CD4-positive, alpha-beta T cell treated with Interleukin-6 at 100 ng/mL for 8 hours (primary cell): Measurements from ENCODE around the gene ASCL2.
"Not testable (repeated sequence)": the region's sequence is repeated elsewhere in the genome, so short reads cannot be mapped to it uniquely, and the experiment has no call there.

Experiments used
- DNase-seq: peaks from one replicate; pipeline ENCODE4 v3.0.0-alpha.2; 2020; ENCODE audit warnings: mixed read lengths, low spot score

ASCL2 gene

DNA sequence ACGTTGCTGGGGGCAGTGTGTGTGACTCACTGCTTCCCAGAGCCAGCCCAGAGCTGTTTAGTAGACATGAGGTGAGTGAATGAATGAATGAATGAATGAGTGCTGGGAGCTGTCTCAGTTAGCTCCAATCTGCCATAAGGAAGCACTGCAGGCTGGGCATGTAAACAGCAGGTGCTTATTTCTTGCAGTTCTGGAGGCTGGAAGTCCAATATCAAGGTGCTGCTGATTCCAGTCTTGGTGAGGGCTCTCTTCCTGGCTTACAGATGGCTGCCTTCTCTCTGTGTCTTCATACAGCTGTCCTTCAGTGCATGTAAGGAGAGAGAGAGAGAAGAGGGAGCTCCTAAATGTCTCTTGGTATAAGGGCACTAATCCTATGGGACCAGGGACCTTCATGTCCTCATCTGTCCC is 27.2 kb upstream of the ASCL2 start:
- DNase-seq = no peak

DNA sequence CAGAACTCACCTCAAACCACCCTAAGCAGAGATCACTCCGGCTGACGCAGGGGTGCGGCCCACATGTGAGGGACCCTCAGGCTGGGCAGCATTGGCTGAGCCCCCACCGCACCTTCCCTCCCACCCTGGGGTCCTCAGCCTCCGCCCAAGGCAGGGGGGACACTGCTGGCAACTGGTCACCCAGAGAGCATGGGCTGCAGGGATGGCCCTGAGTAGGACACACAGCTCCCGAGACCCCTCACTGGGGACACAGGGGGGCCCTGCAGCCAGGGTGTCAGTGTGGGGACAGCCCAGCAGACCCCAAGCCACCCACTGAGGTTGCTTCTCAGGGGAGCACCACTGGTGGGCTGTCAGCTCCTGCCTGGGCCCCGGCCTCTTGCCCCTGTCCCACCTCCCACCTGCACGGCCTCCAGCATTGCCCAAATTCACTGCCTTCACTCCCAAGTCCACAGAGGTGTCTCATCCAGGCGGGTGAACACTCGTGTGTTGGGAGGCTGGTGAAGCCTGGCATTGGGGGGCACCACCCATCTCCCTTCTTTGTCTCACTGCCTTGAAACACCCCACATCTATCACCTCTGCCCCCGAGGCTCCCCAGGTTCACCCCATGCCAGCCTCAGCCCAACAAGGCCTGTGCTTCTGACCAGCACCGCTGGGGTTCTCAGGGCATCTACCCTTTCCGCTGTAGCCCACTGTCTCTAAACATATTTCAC is 26.7 kb upstream of the ASCL2 start:
- DNase-seq = no peak

DNA sequence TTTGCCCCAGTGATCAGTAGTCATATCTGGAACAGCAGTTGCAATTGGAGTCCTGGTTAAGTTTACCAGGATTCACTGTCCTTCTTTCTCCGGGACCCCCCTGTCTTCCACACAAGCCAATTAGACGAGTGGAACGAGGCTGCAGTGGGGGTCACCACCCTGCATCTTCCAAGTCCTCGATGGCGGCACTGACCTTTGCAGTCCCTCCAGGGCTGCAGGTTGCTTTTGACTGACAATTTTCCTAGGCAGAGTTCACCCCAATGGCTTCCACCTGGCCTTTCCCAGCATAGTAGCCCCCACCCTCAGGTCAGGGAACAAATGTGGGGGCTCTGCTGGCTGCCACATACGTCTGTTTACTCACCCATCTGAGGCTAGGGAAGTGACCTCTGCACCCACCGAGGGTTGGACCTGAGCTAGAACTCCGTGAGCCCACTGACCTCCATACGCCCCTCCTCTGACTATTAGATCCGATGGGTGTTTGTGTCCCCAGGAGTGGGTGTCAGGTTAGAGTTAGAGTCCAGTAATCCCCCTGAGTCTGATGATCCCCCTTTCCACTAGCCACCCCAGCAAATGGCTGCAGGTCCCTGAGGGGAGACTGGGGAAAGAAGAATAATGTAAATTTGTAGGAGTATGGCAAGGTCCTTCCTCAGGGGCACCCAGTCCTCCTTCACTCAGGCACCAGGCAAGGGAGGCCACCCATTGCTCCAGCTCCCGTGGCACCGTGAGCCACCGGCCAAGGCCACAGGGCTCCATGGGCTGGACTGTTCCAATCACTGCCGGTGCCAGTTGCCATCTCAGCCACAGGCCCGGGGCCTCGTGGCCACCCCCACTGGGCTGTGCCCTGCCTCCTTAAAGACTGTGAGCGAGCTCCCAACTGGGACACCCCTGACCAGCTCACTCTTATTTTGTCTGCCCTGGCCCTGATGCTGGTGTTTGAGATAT is 25.9 kb upstream of the ASCL2 start:
- no peak for DNase-seq

DNA sequence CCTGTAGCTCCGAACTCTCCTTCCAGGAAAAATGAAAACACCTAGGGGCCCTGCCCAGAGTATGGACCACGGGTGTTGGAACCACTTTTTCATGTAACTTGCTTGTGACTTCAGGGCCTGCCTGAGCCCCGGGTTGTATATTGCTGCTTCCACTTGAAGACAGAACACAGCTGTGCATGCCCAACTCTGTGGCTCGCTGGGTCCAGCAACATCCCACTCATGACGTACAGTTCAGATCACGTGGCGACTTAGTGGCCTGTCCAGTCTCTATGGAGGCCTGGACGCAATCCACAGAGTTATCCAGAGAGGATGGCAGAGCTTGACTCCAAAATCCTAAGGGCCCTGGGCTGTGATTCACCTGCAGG is 24.5 kb upstream of the ASCL2 start:
- no peak for DNase-seq

DNA sequence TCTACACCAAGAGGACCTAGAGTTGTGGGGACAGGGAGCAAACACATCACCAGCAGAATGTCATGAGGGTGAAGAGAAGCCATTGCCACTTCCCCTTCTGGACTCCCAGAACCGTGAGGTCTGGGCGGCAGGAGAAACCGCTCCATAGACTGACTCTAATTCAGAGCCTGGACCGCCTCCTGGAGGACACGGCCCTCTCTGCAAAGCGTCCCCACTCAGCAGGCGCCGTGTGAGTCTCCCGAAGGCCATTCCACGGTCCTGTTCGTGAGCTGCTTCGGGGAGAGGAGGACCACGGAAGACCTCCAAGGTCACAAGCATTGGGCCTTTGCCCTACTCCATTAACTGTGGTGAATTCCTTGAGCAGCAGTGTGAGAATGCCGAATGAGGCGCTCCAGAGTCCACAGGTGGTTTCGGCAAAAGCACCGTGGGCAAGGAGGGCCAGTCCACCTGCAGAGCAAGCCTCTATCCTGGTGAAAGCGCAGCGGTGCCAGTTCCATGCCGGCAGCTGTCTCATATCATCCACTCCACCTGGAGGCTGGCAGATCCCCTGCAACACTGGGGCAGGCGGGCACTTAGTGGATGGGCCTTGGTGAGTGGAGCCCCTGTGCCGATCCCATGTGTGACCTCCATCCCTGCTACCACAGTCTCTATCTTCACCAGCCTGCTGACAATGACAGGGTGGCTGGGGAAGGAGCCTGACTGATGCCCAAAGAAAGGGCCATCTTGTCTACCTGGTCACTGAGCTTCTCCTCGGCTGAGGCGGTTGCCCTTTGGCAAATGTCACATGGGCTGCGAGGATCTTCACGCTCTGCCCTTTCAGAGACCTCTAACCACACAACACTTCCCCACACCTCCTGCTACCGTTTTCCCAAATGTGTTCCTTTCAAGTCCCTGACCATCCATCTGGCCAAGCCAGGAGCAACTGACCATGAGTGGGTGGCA is 23.9 kb upstream of the ASCL2 start:
- DNase-seq = no peak

DNA sequence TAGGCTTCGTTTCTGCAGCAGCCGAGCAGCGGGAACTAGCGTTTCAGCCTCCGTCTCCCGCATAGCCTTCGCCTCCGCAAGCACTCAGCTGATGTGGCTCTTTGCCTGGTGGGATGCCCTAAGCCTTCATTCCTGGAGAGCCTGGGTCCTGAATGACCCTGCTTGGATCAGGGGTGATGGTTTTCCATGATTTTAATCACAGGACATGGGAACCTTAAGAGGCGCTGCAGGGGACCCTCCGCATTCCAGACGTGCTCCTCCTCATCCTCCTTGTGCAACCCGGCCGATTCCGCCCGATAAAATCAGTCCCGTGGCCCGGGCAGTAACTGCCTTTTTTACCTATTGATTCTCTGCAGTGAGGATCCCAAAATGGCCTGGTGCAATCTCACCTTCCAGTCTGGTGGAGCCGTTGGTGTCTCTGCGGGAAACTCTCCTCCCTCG is 23.2 kb upstream of the ASCL2 start:
- no peak for DNase-seq

DNA sequence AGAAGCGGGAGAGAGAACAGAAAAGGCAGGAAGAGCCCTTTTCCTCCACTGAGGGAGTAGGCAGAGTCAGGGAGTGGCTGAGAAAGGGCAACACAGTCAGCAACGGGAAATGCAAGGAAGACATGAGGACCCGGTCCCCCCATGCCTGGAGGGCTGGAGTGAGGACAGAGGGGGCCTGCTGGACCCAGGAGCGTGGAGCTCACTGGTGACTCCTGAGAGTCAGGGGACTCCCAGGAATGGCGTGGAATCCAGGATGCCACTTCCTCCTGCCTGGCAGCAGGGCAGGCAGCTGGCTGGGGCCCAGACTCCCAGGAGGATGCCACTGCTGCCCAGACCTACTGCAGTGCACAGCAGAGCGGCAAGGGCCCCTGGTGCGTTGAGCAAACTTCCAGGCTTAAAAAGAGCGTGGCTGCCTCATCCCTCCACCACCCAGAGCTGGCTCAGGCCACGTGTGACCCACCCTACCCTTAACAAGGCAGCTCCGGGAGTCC is 20.0 kb upstream of the ASCL2 start:
- no peak for DNase-seq

DNA sequence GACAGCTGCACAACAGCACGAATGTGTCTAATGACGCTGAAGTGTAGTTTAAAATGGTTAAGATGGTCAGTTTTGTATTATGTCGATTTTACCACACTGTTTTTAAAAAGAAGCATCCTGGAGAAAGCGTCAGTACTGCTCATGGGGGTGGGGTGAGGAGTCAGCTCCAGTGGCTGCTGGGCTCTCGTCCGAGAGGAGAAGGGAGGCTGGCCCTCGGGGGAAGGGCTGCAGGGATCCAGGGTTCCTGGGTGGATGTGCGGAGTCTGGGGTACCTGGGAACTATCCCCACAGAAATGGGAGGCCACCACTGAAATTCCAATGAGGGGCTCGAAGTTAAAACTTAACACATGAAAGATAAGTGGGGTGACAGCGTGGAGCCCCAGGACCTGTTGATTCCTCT is 19.5 kb upstream of the ASCL2 start:
- no peak for DNase-seq

DNA sequence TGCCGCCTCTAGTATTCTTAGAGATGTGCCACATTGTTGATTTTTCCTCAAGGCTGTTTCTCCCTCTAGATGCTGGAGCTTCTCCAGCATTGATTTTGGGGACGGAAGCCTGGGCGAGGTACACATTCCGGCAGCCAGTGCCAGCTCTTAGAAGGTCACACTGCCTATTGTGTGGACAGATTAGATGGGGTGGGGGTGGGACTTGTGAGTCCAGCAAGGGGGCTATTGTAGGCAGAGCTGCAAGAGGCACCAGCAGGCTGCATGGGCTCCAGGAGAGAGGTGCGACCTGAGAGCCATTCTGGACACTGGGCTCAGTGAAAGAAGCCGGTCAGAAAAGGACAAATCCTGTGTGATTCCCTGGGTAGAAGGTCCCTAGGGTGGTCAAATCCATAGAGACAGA is 19.0 kb upstream of the ASCL2 start:
- DNase-seq = no peak

DNA sequence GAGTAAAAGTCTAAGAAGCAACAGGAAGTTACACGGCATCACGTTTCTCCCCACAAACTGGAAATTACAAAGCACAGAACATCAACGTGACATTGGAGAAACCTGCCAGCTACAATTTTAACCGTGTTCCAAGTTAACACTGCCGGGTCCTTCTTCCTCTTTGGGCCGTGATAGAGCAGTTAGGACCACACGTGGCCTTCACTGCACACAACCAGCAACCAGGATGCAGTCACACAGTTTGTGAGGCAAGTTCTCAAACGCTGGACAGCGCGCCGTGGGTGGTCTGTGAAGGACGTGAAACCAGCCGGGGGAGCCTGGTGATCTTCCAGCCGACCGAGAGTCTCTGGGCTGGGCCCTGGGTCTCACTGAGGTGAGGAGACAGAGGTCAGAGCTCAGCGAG is 16.7 kb upstream of the ASCL2 start:
- no peak for DNase-seq

DNA sequence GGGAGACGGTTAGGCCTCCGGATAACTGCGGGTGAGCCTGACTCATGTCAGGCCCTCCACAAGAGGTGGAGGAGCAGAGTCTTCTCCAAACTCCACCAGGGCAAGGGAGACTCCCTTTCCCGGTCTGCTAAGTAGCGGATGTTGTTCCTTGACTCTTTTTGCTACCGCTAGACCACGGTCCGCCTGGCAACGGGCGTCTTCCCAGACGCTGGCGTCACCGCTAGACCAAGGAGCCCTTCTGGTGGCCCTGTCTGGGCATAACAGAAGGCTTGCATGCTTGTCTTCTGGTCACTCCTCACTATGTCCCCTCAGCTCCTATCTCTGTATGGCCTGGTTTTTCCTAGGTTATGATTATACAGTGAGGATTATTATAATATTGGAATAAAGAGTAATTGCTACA is 16.0 kb upstream of the ASCL2 start:
- DNase-seq = not testable (repeated sequence)

DNA sequence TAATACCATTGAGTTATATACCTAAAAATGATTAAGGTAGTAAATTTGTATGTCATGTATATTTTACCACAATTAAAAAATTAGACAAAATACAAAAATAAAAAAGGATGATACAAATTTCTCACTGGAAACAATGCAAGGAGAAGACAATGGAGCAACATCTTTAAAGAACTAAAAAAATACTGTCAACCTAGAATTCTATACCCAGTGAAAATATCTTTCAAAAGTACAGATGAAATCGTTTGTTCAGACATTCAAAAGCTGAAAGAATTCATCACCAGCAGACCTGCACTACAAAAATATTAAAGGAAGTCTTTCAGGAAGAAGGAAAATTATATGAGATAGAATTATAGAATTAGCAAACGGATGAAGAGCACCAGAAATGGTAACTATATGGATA is 9.8 kb upstream of the ASCL2 start:
- no peak for DNase-seq

DNA sequence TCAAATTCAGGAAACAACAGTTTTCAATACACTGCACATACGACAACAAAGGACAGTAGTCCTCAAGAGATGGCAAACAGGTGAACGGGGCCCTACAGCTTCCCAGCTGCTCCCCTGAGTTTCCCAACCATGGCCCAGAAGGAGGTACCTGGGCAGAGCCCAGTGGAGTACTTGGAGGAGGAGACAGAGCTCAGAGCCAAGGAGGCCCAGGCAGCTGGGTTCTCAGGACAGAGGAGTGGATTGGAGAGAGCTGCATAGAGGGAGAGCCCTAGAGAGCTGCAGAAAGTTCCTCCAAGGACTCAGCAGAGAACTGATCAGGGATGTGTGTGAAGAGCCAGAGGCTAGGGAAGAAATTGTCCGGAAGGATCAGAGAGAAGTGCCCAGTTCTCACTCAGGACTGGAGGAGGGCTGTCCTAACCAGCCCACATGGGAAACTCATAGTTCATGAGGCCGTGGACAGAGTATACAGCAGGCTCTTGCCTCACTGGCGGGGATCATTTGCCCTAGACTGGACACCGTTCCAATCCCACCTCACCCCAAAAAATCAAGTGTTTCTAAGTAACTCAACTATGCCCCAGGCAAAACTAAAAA is 7.6 kb upstream of the ASCL2 start:
- DNase-seq = no peak

DNA sequence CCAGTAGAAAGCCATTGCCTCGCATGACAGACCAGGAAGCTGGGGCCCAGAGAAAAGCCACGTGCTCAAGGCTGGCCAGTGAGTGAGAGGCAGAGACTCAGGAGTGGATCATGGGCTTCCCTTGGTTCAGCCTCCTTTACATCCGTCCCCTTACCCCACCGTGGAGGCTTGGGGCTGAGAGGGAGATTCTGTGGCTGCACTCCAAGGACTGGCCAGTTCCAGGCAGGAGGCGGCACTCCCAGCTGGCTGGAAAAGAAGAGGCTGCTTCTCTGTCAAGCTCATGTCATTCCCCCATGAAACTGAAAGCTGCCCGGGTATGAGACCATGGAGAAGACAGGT is 6.6 kb upstream of the ASCL2 start:
- no peak for DNase-seq

DNA sequence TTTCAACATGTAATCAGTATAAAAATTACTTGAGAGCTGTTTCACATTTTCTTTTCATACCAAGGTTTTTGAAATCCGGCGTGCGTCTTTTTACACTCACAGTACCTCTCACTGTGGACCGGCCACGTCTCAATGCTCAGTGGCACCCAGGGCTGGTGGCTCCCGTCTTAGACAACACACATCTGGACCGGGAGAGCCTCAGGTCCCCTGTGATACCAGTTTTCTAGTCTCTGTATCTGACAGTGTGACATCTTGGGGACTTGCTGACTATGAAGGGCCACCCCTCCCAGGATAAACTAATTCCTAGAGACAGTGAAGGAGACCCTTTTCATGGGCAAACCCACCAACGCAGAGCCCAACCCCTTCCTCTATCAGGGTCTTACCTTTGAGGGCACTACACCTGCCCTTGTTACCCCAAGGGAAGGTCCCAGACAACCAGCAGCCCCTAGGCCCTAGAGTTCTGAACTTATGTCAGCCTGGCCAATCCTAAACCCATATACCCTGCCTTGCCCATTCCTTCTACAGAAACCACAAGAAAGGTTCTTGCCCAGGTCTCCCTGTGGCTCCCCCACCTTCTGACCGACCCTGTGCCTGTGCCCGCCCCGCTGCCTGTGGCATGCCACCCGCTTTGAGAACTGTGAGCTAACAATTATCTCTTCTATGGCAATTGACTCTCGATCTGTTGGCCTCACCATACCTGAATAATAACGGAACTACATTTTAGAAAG is 6.1 kb upstream of the ASCL2 start:
- DNase-seq = no peak

DNA sequence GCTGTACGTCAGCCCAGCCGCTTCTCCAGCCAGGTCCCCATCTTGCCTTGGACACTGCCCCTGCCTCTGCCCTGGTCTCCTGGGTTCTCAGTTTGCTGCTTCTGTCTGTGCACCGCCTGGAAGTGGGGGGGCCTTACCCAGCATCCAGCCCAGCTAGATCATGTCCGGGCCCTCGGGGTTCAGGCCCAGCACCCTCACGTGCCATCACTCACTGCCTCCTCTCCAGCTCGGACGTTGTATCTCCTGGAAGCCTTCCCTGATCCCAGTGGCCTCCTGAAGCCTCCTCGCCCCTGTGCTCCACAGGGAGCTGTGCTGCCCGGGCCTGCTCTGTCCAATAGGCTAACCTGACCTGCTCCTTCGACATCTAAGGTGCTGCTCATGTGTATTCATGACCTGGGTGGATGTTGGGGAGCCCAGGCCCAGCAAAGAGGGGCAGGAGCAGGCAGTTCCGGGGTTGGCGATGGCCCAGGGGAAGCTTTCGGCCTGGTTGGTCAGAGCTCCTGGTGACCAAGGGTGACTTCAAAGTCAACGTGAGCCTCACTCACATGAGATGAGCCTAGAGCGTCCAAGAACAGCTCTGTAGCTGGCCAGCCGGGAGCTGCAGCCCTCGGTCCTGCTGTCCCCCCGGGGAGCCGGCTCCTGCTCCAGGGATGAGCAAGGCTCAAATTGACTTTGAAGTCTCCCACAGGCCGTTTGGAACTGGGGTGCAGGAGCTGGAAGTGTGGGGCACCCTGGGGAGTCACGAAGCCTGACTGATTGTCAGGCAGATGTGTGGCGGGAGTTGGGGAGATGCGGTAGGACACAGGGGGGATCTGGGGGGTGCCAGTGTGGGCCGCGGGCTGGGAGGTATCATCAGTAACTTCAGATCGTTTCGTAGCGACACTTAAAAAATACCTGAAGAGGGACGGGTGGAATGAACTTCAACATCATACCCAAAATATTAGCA is 5.2 kb upstream of the ASCL2 start:
- no peak for DNase-seq

DNA sequence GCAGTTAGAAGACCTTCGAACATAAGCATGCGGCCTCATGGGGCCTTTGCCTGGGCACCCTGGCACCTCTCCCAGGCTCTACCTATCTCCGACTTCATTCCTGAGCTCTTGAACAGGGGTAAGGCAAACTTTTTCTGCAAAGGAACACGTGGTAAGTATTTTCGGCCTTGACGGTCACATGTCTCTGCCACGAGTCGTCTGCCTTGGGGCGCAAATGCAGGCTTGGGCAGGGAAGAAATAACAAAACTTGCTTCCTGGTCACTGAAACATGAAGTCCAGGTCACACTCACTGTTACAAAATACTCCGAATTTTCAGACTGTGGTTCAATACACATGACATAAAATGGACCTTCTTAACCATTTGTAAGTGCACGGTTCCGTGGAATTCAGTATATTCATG is 3.4 kb upstream of the ASCL2 start:
- no peak for DNase-seq

DNA sequence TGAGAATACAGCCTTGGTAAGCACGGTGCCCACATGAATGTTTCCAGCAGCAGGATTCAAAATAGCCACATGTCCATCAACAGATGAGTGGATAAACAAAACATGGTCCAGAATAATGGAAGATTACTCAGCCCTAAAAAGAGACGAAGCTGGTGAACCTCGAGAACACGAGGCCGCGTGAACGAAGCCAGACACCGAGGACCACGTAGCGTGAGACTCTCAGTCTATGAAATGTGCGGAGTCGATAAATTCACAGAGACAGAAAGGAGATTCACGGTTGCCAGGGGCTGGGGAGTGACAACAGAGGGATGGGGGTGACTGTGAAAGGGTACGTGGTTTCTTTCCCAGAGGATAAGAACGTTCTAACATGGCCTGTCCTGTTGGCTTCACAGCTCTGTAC is 2.9 kb upstream of the ASCL2 start:
- no peak for DNase-seq

DNA sequence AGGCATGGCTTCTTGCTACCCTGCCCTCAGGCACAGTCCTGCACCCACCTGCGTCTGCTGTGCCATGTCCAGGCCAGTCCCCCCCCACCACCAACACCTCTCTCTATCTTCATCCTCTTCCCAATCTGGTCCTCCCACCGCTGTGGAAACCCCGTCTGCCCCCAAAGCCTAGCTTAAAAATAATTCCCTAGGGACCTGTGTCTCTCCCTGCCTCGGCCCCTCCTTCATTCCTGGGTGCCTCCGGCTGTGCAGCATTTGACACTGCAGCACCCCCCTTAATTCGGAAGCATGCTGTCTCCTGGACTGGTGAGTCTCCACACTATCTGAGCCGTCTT is 2.5 kb upstream of the ASCL2 start:
- no peak for DNase-seq

DNA sequence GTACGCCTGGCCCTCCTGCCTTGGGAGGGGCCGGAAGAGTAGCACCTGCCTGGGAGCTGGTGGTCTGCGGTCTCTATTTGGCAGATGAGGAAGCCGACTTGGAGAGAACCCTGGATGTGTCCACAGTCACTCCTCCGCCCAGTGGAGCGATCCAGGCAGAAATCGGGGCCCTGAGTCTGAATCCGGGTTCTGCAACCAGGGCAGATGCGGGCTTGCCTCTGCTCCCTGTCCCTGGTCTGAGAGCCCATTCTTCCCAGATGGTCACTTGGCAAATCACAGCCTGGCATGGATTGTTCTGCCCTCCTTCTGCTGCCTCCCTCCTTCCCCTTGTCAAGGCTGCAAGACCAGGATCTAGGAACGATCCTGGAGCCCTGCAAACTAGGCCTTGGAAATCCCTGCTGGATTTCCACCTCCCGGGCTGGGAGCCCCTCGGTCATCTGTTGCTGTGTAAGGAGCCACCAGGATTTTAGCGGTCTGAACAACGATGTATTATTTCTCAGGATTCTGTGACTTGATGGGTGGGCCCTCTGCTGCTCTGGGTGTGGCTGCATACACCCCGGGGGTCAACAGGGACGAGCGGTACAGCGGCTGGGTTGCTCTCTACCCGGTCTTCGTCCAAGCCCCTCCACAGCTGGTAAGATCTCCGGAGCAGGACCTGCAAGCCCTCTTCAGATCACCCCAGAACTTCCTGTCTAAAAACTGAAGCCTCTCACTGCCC is 2.0 kb upstream of the ASCL2 start:
- DNase-seq = no peak
